ENCODE measurements around the gene TOP1. TPM values are rescaled to one million over a fixed set of nuclear protein-coding genes. Genes with fewer than 3 reads are reported as not detected.

Gene TOP1
- total RNA-seq, 1 donor from 2014 or later: 72.7 TPM

DNA sequence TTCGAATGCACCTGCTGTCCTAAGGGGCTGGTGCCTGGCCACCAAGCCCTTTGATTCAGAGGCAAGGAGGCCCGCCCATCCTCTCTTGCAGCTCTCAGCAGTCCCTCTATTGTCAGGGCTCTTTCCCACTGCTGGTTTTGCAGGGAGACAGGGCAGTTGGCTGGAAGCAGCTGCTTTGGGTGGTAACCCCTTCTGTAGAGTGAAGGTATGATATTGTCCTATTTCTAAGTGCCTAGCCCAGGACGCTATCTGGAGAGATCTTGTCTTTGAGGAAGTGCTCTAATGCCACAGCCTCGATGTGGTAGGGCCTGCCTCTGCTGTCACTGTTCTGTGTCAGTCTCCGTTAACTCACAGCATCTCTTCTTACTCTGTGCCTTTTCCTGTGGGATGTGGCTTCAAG is 114.3 kb downstream of the TOP1 start:
- H3K9me3 Mint-ChIP-seq (ENCODE audit: unreplicated experiment): no peaks in the 10 kb centered on the region
- TF ChIP-seq, protein P1, sequence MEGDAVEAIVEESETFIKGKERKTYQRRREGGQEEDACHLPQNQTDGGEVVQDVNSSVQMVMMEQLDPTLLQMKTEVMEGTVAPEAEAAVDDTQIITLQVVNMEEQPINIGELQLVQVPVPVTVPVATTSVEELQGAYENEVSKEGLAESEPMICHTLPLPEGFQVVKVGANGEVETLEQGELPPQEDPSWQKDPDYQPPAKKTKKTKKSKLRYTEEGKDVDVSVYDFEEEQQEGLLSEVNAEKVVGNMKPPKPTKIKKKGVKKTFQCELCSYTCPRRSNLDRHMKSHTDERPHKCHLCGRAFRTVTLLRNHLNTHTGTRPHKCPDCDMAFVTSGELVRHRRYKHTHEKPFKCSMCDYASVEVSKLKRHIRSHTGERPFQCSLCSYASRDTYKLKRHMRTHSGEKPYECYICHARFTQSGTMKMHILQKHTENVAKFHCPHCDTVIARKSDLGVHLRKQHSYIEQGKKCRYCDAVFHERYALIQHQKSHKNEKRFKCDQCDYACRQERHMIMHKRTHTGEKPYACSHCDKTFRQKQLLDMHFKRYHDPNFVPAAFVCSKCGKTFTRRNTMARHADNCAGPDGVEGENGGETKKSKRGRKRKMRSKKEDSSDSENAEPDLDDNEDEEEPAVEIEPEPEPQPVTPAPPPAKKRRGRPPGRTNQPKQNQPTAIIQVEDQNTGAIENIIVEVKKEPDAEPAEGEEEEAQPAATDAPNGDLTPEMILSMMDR (IDR thresholded peaks at IDR 0.05; ENCODE audit: unreplicated experiment): no peak
- H3K4me3 Mint-ChIP-seq (ENCODE audit: unreplicated experiment): peak overlapping the region; percentile 28
- peak overlapping the region; percentile 86 for H3K27ac Mint-ChIP-seq (ENCODE audit: unreplicated experiment)
- H3K36me3 Mint-ChIP-seq (ENCODE audit: low read depth, unreplicated experiment): peaks cover 67% of the 10 kb centered on the region
- H3K4me1 Mint-ChIP-seq (ENCODE audit: unreplicated experiment): peaks cover 96% of the 10 kb centered on the region
- H3K27me3 Mint-ChIP-seq (ENCODE audit: unreplicated experiment): peaks cover 18% of the 10 kb centered on the region
- DNase-seq (ENCODE audit: low spot score): no peak

DNA sequence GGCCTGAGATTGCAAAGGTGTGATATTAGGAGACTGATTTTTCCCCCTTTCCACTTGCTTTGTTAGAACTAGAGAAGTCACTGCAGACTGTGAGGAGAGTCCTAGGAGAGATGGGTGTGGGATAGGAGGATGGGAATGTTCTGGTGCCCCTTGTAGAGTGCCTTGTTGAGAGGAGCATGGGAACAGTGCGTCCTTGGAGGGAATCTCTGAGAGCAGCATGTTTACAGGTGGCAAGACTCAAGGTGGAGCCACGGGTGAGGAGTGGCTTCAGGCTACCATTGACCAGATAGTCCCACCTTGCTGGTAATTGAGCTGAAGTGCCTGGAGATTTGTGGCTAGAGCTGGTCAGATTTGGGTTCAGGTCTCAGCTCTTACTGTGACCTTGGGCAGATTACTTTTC is 114.7 kb downstream of the TOP1 start:
- Mint-ChIP-seq H3K9me3 (ENCODE audit: unreplicated experiment) (no peaks in the 10 kb centered on the region), H3K27ac (ENCODE audit: unreplicated experiment) (peak overlapping the region; percentile 86), H3K4me1 (ENCODE audit: unreplicated experiment) (peaks cover 100% of the 10 kb centered on the region), H3K4me3 (ENCODE audit: unreplicated experiment) (peak overlapping the region; percentile 28), H3K36me3 (ENCODE audit: low read depth, unreplicated experiment) (peaks cover 67% of the 10 kb centered on the region), H3K27me3 (ENCODE audit: unreplicated experiment) (peaks cover 18% of the 10 kb centered on the region)
- TF ChIP-seq, protein P1 (IDR thresholded peaks at IDR 0.05; ENCODE audit: unreplicated experiment): no peak
- DNase-seq (ENCODE audit: low spot score): no peak

DNA sequence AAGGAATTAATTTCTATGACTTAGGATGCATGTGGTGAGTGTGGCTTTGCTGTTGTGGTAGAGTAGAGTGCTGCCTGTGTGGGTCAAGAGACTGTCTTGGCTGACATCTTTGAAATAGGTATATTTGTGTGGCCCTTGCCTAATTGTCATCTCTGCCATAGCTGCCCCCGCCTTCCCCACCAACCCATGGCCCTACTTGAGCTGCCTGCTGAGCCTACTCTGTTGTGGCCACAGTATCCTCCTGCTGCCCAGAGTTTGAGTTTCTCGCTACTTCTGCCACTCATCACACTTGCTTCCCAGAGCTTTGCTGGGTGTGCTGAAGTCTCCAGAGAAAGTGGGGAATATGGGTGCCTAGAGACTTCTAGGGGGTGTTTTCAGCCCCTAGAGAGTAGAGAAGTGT is 116.7 kb downstream of the TOP1 start:
- TF ChIP-seq, protein P1 (IDR thresholded peaks at IDR 0.05; ENCODE audit: unreplicated experiment): no peak
- Mint-ChIP-seq H3K27me3 (ENCODE audit: unreplicated experiment) (peaks cover 12% of the 10 kb centered on the region), H3K4me1 (ENCODE audit: unreplicated experiment) (peaks cover 94% of the 10 kb centered on the region), H3K4me3 (ENCODE audit: unreplicated experiment) (no peak overlapping the region), H3K9me3 (ENCODE audit: unreplicated experiment) (no peaks in the 10 kb centered on the region), H3K36me3 (ENCODE audit: low read depth, unreplicated experiment) (peaks cover 57% of the 10 kb centered on the region), H3K27ac (ENCODE audit: unreplicated experiment) (no peak overlapping the region)
- DNase-seq (ENCODE audit: low spot score): no peak

DNA sequence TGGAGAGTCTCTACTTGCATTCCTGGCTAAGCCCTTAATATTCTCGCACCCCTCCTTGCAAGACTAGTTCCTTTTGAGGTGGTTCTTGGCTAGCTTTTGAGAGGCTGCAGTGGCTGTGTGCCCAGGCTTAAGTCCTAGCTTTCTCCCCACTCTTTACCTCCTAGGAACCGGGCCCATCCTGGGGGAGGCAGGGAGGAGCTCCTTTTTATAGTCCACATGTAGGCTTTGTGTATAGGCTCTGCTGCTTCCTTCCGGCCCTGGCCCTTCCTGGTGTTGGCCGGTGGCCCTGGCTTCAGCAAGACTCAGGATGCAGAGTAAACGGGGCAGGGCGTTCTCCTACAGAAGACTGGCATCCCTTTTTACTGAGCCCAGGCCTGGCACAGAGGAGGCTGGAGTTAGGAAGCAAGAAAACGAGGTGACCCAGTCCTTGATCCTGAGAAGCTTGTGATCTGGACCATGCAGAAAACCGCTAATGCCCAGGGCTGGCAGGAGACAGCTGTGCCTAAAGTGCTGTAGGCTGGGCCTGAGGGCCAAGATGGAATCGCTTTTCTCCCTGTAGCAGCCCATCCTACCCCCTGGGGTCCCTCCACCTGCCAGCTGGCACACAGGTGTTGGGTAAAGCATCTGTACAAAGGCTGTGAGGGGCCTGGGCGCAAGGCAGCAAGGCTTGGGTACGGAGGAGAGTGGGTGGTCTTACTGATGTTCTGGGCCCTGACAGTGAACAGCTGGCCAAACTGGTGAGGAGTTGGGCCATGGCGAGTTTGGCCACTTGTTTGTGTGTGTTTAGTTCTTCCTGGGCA is 117.4 kb downstream of the TOP1 start:
- peak overlapping the region; percentile 57 for H3K27ac Mint-ChIP-seq (ENCODE audit: unreplicated experiment)
- H3K4me3 Mint-ChIP-seq (ENCODE audit: unreplicated experiment): peak overlapping the region; percentile 64
- peaks cover 94% of the 10 kb centered on the region for H3K4me1 Mint-ChIP-seq (ENCODE audit: unreplicated experiment)
- H3K36me3 Mint-ChIP-seq (ENCODE audit: low read depth, unreplicated experiment): peaks cover 50% of the 10 kb centered on the region
- peaks cover 19% of the 10 kb centered on the region for H3K27me3 Mint-ChIP-seq (ENCODE audit: unreplicated experiment)
- no peaks in the 10 kb centered on the region for H3K9me3 Mint-ChIP-seq (ENCODE audit: unreplicated experiment)
- TF ChIP-seq, protein P1 (IDR thresholded peaks at IDR 0.05; ENCODE audit: unreplicated experiment): no peak
- DNase-seq (ENCODE audit: low spot score): no peak

DNA sequence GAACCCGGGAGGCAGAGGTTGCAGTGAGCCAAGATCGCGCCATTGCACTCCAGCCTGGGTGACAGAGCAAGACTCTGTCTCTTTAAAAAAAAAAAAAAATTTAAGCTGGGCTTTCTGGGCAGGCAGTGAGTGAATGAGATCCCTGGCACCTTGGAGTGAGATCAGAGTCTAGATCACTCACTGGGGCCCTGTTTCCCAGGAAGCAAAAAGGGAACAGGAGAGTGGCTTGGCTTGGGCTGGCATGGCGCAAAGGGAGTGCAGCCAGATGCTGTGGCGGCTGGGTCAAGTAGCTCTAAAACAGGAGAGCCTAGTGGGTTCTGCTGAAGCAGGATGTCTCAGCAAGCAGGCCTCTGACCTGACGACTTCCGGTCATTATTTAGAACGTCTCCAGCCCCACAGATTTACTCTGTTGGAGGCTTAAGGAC is 119.2 kb downstream of the TOP1 start:
- Mint-ChIP-seq H3K36me3 (ENCODE audit: low read depth, unreplicated experiment) (peaks cover 52% of the 10 kb centered on the region), H3K27ac (ENCODE audit: unreplicated experiment) (peak overlapping the region; percentile 88), H3K4me3 (ENCODE audit: unreplicated experiment) (no peak overlapping the region), H3K27me3 (ENCODE audit: unreplicated experiment) (peaks cover 18% of the 10 kb centered on the region), H3K9me3 (ENCODE audit: unreplicated experiment) (no peaks in the 10 kb centered on the region), H3K4me1 (ENCODE audit: unreplicated experiment) (peaks cover 94% of the 10 kb centered on the region)
- TF ChIP-seq, protein P1 (IDR thresholded peaks at IDR 0.05; ENCODE audit: unreplicated experiment): no peak
- no peak for DNase-seq (ENCODE audit: low spot score)
